ENCODE results near the gene HOXC9. TPM values are rescaled to one million over a fixed set of nuclear protein-coding genes. Genes with fewer than 3 reads are reported as not detected.

The HOXC9 gene
- polyA plus RNA-seq, 10 donors: 0.75 to 18.3 (median 8.0) TPM

DNA sequence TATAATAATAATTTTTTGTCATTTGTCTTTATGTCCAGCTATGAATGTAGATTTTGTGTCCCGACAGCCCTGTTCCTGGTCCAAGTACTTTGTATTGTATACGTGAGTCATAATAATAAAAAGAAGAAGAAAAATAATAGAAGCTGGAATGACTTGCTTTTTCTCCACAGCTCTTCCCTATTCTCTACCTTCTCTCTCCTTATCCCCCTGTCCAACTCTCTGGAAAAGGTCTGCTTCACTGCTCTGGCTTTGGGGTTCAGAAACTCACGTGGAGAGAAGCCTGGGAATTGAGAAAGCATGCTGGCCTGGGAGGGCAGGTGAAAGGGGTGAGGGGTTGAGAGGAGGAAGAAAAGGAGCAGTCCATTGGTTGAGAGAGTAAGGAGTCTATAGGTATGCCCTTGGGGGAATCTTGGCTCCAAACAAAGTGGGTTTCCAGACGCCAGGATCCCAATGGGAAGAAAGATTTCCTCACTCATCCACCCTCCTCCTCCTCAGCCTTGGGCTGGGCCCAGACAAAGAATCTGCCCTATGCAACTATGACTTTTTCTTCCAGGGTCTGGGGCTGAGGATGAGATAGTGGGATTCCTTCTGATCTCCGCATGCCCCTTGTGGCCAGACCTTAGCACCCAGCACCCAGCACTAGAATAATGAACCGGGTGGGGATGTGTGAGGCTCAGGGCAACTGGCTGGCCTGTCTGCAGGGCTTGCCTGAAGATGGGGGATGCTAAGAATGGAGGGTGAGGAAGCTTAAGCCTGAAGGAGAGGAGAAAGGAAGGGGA is 12.9 kb downstream of the HOXC9 start:
- no peak for DNase-seq

GRCh38 chr12:54014377-54015017 is 14.5 kb downstream of the HOXC9 start:
- DNase-seq: no peak

GRCh38 chr12:54015018-54015931 is 15.3 kb downstream of the HOXC9 start:
- DNase-seq: no peak

GRCh38 chr12:54016051-54016450 is 16.1 kb downstream of the HOXC9 start:
- no peak for DNase-seq

DNA sequence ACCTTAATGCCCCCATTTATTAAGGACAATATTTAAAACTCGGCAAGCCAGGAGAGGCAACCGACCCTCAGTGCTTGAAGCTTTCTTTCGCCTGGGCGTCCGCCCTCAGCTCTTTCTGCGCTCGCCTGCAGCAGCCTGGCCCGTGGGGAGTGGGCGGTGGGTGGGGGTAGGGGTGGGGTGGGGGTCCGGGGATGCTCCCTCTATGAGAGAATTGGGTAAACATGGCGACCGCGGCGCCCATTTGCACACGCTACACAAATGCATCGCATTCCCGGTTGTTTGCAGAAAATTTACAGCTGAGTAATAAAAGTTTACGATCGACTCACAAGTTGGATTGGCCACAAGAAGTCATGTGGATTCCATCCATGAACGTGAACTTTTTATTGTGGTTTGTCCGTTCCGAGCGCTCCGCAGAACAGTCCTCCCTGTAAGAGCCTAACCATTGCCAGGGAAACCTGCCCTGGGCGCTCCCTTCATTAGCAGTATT is 16.6 kb downstream of the HOXC9 start:
- peak in 2 of 3 donors; percentile 90 to 91 for DNase-seq

DNA sequence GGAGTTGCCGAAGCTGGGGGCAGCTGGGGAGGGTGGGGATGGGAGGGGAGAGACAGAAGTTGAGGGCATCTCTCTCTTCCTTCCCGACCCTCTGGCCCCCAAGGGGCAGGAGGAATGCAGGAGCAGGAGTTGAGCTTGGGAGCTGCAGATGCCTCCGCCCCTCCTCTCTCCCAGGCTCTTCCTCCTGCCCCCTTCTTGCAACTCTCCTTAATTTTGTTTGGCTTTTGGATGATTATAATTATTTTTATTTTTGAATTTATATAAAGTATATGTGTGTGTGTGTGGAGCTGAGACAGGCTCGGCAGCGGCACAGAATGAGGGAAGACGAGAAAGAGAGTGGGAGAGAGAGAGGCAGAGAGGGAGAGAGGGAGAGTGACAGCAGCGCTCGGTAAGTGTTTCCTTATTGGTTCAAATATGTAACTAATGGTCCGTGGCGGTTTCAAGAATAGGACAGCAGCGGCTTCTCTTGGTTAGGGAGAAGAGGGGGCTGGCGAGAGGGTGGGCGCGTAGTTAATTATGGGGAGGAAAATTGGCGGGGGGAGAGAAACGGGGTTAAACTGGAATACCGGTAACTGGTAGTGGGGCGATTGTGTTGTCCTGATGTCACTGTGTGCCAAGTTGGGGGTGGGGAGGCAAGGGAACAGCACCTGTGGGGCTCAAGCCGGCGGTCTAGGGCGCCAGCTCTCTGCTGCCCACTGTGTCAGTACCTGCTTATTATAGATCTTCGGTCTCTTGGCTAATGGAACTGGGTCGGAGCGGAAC is 17.2 kb downstream of the HOXC9 start:
- peak in 1 of 3 donors; percentile 82 for DNase-seq

GRCh38 chr12:54017878-54018467 is 18.0 kb downstream of the HOXC9 start:
- peak; percentile 88 to 97 (median 97) for DNase-seq

DNA sequence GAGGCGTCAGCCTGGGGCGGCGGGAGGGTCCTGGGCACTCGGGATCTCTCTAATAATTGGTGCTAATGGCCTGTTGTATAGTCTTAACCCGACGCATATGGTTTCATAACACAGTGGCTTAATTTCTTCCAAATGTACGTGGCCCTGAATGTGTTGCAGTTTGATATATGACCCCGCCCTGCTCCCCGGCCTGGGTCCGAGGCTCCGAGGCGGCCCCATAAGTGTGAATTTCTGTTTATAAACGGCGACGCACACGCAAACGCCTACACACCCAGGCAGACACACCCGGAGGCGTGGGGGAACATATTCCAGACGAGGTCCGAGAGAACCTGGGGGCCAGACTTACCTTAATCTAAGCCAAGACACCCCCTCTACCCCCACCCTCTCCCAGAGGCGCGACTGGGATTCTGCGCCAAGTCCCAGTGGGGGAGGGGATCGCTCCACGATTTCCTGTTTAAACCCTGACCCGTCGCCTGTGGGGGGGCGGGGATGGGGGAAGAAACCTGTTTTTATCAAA is 18.6 kb downstream of the HOXC9 start:
- no peak for DNase-seq

DNA sequence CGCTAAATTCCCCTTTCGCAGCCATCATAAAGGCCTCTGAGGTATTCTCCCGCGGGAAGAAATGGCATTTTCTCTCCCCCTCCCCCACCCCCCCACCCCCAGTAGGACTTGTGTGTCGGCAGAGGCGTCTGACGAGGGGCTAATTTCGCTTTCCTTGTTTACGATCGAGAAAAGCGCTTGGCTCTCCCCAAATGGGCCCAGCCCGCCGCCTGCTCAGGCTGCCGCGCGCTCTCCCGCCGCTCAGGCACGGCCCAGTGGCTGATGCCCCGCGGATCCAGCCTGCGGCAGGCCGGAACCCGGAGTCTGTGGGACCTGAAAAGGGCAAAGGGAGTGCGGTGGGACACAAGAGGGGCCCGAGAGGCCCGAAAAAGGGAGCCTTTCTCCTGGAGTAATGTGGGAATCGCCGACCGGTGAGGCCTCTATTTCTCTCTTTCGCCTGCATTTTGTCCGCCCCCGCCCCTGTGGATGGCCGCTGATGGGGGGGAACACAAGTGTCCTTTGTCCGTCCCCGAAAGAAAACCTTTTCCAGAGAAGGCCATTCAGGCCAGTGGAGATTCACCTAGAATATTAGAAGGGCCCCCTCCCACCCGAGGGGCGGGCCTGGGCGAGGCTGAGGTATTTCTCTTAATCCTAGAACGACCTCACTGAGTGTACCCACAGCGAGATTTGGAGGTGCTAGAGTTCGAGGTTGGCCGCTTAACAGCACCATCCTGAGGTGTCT is 19.3 kb downstream of the HOXC9 start:
- DNase-seq: peak in 1 of 3 donors; percentile 69

DNA sequence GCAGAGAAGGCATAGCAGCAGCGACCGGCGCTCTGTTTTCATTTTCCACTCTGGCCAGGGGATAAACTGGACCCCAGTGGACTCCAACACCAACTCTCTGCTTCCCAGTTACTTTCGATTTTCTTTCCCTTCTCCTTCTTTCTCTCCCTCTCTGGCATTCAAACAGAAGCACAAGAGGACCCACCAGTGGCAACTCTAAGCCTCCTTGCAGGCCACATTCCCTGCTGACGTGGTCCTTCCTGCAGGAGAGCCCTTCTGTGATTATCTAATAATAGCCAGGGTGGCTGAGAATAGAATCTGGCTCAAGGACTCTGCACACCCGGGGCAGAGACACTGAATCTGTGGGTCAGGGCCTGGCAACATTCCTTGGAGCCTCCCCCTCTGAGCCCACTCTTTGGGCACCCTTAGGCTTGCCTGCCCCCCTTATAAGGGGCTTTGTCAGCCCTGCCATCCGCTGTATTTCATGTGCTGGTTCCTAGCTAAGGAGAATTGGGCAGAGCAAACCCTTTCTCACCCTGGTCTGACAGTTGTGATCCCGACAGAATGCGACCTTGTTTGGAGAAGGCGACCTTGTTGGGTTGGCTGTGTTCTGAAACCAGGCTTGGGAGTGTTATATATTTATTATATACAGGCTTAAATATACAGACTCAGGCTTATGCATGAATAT is 20.1 kb downstream of the HOXC9 start:
- peak in 1 of 3 donors; percentile 69 for DNase-seq

GRCh38 chr12:54020591-54021405 is 20.8 kb downstream of the HOXC9 start:
- no peak for DNase-seq

DNA sequence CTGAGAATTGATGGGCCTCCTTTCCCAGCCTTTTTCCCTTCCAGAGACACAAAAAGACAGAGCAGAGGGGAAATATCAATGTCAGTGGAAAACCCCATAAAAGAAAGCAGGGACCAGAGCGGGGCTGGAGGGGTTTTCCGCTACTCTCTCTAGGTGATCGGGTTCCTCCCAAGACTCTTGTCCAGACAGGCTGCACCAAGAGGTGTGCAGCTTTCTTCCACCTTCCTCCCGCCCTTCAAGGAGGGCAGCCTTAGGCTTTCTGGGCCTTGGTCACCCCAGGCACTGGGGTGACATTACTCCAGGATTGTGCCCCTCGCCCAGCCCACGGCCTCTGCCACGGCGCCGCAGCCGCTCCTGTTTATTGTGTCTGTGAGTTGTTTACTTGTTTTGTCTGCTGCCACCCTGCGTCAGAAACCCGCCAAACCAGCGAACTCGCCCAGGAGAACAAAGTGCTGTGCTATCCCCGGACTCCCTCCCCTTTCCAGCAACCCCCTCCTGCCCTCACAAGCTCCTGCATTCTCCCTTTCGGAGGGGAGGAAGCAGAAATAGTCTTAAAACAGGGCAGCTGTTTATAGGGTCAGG is 21.6 kb downstream of the HOXC9 start:
- DNase-seq: peak in 1 of 3 donors; percentile 67

DNA sequence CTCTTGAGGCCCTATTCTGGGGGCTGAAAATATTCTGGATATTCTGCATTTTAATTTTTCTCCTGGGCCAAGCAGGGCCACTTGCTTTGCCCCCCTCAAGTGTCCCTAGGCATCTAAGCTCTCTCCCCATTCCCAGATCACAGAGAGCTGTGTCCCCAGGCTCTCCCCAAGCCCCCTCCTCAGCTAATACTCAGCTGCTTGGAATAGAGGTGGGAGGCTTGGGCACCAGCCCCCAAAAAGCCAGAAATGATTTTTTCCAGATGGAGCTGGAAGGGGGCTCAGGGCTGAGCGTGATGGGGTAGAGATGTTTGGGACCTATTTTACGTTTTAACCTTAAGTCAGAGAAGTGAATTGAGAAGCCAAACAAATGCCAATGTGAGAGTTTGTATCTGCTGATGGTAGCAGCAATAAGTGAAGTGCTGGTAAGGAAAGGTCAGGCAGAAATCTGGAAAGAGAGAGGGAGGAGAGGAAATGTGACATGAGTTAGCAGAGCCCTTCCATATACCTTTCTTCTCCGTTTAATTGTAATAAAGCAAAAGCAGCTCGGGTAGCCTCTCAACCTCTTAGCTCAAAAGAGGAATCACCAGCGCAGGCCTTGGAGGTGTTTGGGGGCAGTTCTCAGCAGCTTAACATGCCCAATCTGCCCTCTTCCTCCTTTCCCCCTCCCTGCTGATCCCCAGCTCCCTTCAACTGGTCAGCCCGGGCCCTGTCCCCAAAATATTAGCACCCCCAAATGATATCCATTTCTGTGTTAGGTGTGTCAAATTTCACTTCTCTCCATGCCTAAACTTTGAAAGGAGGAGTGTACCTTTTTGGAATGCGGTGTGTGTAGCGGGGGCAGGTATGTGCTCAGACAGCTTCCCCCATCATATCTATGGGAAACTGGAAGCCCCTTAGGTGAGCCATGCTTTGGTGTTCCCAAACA is 23.3 kb downstream of the HOXC9 start:
- DNase-seq: no peak

DNA sequence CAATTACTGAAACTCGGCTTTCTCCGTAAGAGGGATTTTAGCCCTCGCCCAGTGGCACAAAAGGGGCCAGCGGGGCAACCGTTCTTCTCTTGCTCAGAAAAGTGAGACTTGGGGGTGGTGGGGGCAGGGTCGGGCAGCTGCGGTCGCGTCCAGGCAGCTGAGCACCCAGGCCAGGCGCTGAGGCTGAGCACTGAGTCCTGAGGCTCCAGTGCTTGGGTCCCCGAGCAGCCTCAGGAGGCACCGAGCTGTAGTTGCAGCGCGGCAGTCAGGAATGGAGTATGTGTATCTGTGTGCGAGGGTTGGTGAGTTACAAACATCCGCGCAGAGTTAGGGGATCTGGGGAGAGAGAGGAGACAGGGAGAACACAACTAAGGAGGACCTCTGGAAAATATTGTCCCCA is 24.2 kb downstream of the HOXC9 start:
- peak in 1 of 3 donors; percentile 65 for DNase-seq

DNA sequence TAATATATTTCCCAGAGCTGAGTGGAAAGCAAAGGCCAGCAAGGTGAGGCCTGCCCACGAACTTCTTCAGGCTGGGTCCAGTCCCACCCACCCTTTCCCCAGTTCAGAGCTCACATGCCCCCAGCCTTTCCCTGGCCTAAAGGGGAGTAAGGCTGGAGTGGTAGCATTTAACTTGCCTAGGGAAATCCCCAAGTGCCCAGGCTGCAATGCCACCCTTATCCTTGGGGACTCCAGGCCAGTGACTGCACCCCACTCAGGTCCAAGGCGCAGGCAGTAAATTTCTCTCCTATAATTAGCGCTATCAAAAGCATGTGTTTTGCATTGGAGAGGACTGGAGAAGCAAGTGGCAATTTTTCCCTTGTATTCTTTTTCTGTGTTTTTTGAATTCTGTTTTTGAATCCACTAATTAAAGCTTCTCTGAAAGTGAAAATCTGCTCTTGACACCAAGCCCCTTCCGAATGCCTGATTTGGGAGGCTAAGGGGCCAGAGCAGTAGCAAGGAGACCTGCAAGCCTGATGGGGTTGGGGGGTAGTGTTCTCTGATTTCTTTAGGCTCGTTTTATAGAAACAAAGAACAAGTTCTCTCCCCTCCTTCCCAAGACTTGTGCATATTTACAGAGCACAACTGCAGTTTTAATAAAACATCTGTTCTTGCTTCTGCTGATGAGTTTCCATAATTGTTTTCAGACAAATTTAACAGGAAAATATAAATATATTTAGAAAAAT is 24.8 kb downstream of the HOXC9 start:
- no peak for DNase-seq
